T-helper 2 cell treated with Interferon-gamma antibody and Interleukin-4, amounts not matched to agents 5 μg/mL and 100 μg/mL, for 36 hours (primary cell): ENCODE data around the gene IFT81.

Source experiments
- DNase-seq: peaks from one replicate; pipeline ENCODE4 v3.0.0; 2021; ENCODE audit warnings: low spot score
- H3K27ac Mint-ChIP-seq: one replicate; pipeline ENCODE4 v1.8.0; 2021; ENCODE audit warnings: mild to moderate bottlenecking, mixed read lengths
- H3K27me3 Mint-ChIP-seq: one replicate; pipeline ENCODE4 v1.8.0; 2021; ENCODE audit warnings: low read depth, mixed read lengths
- H3K36me3 Mint-ChIP-seq: one replicate; pipeline ENCODE4 v1.8.0; 2021; ENCODE audit warnings: low read depth, mixed read lengths
- H3K4me1 Mint-ChIP-seq: one replicate; pipeline ENCODE4 v1.8.0; 2021; ENCODE audit warnings: low read depth, mixed read lengths
- H3K4me3 Mint-ChIP-seq: one replicate; pipeline ENCODE4 v1.8.0; 2022; ENCODE audit warnings: mild to moderate bottlenecking, moderate library complexity, mixed read lengths
- H3K9me3 Mint-ChIP-seq: one replicate; pipeline ENCODE4 v1.8.0; 2021; ENCODE audit warnings: mixed read lengths

IFT81 gene

GRCh38 chr12:110100315-110100970 is 23.7 kb upstream of the IFT81 start:
- DNase-seq = peak; percentile 49
- Mint-ChIP-seq H3K27me3 (no peaks in the 10 kb centered on the region), H3K4me1 (peaks cover 10% of the 10 kb centered on the region), H3K4me3 (peak overlapping the region; percentile 20), H3K27ac (peak overlapping the region; percentile 8), H3K9me3 (no peaks in the 10 kb centered on the region), H3K36me3 (no peaks in the 10 kb centered on the region)

DNA sequence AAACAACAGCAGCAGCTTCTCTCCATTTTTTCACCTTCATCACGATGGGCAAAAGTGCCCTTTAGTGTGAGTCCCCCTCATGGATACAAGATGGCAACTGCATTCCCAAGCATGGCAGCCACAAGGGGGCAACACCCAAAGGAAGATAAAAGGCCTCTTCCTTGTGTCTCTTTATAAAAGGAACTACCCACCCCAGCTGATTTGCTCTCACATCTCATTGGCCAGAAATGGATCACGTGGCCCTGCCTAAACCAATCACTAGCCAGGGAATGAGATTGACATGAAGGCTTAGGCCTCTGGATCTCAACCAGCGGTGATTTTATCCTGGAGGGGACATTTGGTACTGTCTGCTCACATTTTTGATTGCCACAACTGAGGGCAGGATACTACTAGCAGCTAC is 21.9 kb upstream of the IFT81 start:
- peak; percentile 32 for DNase-seq
- Mint-ChIP-seq H3K4me3 (no peak overlapping the region), H3K36me3 (no peaks in the 10 kb centered on the region), H3K27ac (no peak overlapping the region), H3K27me3 (no peaks in the 10 kb centered on the region), H3K4me1 (peaks cover 10% of the 10 kb centered on the region), H3K9me3 (no peaks in the 10 kb centered on the region)

DNA sequence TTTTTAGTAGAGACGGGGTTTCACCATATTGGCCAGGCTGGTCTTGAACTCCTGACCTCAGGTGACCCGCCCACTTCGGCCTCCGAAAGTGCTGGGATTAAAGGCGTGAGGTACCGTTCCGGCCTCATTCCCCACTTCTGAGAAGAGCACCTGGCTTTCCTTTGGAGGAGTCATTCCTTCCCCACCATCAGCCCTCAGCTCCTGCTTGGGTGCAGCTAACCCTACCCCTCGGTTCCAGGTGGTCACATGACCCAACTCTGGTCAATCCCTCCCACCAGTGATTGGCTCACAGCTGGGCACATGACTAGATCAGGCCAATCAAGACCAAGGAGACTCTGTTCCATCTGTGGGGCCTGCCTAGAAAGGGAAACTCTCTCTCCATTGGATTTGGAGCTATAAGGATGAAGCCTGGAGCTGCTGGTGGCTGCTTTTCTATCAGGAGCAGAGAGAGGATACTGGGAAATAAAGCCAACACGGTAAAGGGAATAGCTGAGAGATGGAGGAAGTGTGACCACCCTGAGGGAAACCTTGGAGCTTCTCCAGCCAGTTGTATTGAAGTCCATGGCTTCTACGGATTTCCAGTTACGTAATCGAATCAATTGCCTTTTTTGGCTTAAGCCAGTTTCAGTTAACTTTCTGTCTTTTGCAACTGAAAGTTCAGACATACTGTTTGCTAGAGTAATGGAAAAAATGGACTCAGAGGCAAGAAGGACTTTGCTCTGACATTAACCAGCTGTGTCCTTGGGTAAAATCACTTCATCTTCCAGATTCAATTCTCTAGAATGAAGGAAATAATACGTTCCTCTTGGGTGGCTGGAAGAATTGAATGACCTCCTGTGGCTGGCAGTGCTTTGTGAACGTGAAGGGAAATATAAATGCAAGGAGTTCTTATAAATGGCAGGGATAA is 19.7 kb upstream of the IFT81 start:
- H3K27me3 Mint-ChIP-seq = peaks cover 6% of the 10 kb centered on the region
- no peaks in the 10 kb centered on the region for H3K9me3 Mint-ChIP-seq
- no peak for DNase-seq
- no peak overlapping the region for H3K27ac Mint-ChIP-seq
- no peaks in the 10 kb centered on the region for H3K36me3 Mint-ChIP-seq
- H3K4me1 Mint-ChIP-seq = peaks cover 10% of the 10 kb centered on the region
- no peak overlapping the region for H3K4me3 Mint-ChIP-seq

DNA sequence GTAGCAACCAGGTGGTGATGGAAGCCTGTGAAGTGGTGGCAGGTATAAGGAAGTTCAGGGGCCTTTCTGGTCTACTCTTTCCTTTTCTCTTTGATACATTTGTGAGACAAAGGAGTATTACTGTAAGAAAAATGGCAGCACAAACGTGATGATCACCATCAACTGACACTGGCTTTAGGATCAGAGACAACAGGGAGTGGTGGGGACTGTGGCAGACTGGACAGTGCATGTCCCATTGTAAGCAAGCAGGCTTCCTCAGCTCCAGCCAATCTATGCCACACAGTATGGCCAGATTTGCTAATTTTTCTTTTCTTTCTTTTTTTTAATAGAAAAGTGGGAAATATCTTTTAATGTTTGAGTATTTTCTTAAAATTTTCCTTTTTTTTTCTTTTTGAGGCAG is 19.0 kb upstream of the IFT81 start:
- H3K9me3 Mint-ChIP-seq = no peaks in the 10 kb centered on the region
- peaks cover 9% of the 10 kb centered on the region for H3K4me1 Mint-ChIP-seq
- no peaks in the 10 kb centered on the region for H3K36me3 Mint-ChIP-seq
- no peak overlapping the region for H3K27ac Mint-ChIP-seq
- no peak for DNase-seq
- H3K27me3 Mint-ChIP-seq = peaks cover 6% of the 10 kb centered on the region
- H3K4me3 Mint-ChIP-seq = no peak overlapping the region

DNA sequence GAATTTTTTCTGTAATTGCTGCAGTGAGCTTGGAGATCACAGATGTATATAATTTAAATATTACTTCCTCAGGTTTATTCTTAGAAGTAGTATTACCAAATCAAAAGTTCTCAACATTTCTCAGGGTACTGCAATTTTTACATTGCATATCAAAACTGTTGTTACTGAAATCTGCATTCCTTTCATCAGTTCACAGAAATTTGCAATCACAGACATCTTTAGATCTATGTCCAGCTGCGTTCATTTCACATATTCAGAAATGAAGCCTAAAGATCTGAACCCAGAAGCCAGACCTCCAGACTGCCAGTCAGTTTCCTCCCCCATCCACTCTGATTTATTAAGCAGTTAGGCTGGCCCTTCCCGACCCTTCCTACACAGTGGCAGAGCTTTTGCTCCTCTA is 18.2 kb upstream of the IFT81 start:
- no peak overlapping the region for H3K27ac Mint-ChIP-seq
- no peak for DNase-seq
- H3K36me3 Mint-ChIP-seq = no peaks in the 10 kb centered on the region
- no peaks in the 10 kb centered on the region for H3K9me3 Mint-ChIP-seq
- no peak overlapping the region for H3K4me3 Mint-ChIP-seq
- peaks cover 6% of the 10 kb centered on the region for H3K27me3 Mint-ChIP-seq
- peaks cover 3% of the 10 kb centered on the region for H3K4me1 Mint-ChIP-seq

- Mint-ChIP-seq H3K27ac (no peak overlapping the region), H3K4me1 (no peaks in the 10 kb centered on the region), H3K9me3 (no peaks in the 10 kb centered on the region), H3K36me3 (no peaks in the 10 kb centered on the region), H3K27me3 (peaks cover 6% of the 10 kb centered on the region), H3K4me3 (no peak overlapping the region)
- no peak for DNase-seq
These were observed 16.5 kb upstream of the IFT81 start for GRCh38 chr12:110107369-110108281.

GRCh38 chr12:110108309-110109036 is 15.7 kb upstream of the IFT81 start:
- Mint-ChIP-seq H3K27ac (no peak overlapping the region), H3K4me3 (no peak overlapping the region), H3K9me3 (no peaks in the 10 kb centered on the region), H3K4me1 (no peaks in the 10 kb centered on the region), H3K36me3 (no peaks in the 10 kb centered on the region), H3K27me3 (peaks cover 6% of the 10 kb centered on the region)
- no peak for DNase-seq

- DNase-seq = no peak
These were observed 14.9 kb upstream of the IFT81 start for GRCh38 chr12:110109037-110109836.

DNA sequence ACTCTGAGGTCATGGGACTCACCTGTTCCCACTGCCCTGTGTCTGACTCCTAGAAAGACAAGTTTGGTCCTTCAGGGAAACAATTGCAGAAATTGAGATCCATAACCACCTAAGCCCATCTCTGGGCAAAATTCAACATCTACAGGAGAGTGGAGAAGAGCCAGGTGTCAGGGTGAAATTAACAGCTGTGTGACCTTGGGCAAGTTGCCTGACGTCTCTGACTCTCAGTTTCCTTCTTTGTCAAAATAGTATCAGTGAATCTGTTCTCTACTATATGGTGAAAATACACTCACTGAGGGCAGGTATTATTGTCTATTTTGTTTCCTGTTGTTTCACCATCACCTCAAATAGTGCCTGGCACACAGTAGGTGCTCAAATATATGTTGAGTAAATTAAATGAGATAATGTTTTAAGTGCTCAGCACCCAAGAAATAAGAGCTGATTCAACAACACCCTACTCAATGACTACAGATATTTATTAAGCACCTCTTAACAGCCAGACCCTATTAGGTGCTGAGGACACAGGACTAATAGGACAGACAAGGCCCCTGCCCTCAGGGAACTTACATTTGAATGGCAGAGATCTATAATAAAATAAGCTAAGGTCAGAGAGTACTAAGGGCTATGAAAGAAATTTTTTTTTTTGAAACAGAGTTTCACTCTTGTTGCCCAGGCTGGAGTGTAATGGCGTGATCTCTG is 14.2 kb upstream of the IFT81 start:
- H3K36me3 Mint-ChIP-seq = no peaks in the 10 kb centered on the region
- H3K27ac Mint-ChIP-seq = no peak overlapping the region
- no peak for DNase-seq
- no peaks in the 10 kb centered on the region for H3K4me1 Mint-ChIP-seq
- no peaks in the 10 kb centered on the region for H3K9me3 Mint-ChIP-seq
- peaks cover 7% of the 10 kb centered on the region for H3K27me3 Mint-ChIP-seq
- no peak overlapping the region for H3K4me3 Mint-ChIP-seq

More at GRCh38 chr12:110109037-110109836, 14.9 kb upstream of the IFT81 start:
- no peaks in the 10 kb centered on the region for H3K36me3 Mint-ChIP-seq
- no peak overlapping the region for H3K27ac Mint-ChIP-seq
- no peak overlapping the region for H3K4me3 Mint-ChIP-seq
- H3K27me3 Mint-ChIP-seq = peaks cover 7% of the 10 kb centered on the region
- H3K4me1 Mint-ChIP-seq = no peaks in the 10 kb centered on the region
- H3K9me3 Mint-ChIP-seq = no peaks in the 10 kb centered on the region

- Mint-ChIP-seq H3K27me3 (peaks cover 7% of the 10 kb centered on the region), H3K36me3 (no peaks in the 10 kb centered on the region), H3K27ac (no peak overlapping the region), H3K4me1 (no peaks in the 10 kb centered on the region), H3K9me3 (no peaks in the 10 kb centered on the region), H3K4me3 (no peak overlapping the region)
- no peak for DNase-seq
These were observed 12.5 kb upstream of the IFT81 start for GRCh38 chr12:110111476-110112334.

- Mint-ChIP-seq H3K27ac (no peak overlapping the region), H3K36me3 (no peaks in the 10 kb centered on the region), H3K9me3 (no peaks in the 10 kb centered on the region), H3K4me1 (no peaks in the 10 kb centered on the region), H3K4me3 (no peak overlapping the region), H3K27me3 (peaks cover 7% of the 10 kb centered on the region)
- no peak for DNase-seq
These were observed 11.9 kb upstream of the IFT81 start for GRCh38 chr12:110112335-110112660.

DNA sequence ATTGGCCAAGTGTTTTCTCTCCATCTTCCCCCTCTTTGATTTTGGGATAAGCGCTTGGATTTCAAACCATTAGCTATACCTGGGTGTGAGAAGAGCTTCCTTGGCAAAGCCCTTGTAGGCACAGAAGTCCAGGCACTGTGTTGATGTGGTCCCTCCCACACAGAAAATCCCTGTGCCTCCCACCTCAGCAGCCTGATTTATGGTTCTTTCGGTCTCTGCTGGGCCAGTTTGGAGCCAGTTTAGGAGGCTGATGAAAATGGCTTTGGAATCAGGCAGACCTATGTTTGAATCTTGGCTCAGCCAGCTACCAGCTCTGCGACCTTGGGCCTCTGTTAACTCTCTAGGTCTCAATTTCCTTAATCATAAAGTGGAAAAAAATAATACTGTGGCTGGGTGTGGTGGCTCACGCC is 9.6 kb upstream of the IFT81 start:
- DNase-seq = no peak
- H3K27me3 Mint-ChIP-seq = peaks cover 12% of the 10 kb centered on the region
- no peaks in the 10 kb centered on the region for H3K36me3 Mint-ChIP-seq
- H3K4me3 Mint-ChIP-seq = no peak overlapping the region
- no peak overlapping the region for H3K27ac Mint-ChIP-seq
- H3K4me1 Mint-ChIP-seq = no peaks in the 10 kb centered on the region
- H3K9me3 Mint-ChIP-seq = no peaks in the 10 kb centered on the region
